Measurements from ENCODE around the gene C16orf96.

C16orf96 gene

DNA sequence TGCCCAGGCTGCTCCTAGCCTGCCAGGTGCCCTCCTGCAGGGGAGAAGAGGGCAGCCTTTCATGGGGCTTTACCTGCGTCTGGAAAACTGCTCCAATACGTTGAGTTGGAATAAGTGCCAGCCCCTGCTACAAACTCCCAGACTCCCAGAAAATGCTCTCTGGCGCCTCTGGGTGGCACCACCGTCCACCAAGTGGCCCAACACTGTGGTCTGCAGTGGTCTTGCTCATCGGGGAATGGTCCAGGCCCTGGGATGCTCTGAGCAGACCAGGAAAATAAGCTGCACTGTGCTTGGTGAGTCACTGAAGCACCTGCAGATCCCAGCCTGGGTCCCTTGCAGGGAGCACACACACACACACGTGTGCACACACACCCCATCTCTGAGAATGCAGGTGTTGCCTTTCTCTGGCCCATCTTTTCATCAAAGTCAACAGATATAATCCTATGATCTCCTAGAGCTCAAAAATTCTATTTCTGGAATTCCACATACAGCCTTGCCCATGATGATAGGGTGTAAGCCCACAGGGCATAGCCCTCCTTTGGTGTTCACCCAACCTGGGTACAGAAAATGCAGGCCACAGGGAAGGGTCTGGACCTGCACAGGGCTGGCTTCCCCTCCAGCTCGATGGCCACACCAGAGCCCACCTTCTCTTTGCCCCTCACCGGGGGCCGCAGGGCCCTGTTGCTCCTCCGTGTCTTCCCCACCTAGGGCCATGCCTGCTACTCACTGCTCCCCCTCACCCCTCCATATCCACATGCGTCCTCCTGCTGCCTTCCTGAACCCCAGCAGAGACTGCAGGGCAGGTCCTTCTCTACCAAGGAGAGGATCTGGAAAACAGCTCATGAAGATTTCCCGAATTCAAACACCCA lies 38.1 kb upstream of the C16orf96 start:
- Histone ChIP-seq H3K27me3 (ENCODE audit: insufficient read depth, low read length, poor library complexity) (no peaks in the 10 kb centered on the region), H3K4me3 (ENCODE audit: low read depth in 1 of 2, low read length in 2 of 2) (no peak overlapping the region), H3K36me3 (ENCODE audit: insufficient read depth, low read length) (0 out of 2 replicates have a peak, but pooled peaks cover 3% of the 10 kb centered on the region), H3K79me2 (ENCODE audit: insufficient read depth, low read length) (no peaks in the 10 kb centered on the region), H2AFZ (ENCODE audit: low read depth, low read length) (no peak overlapping the region), H3K27ac (ENCODE audit: low read length) (no peak overlapping the region), H3K9ac (ENCODE audit: low read depth, low read length) (no peak overlapping the region), H3K9me3 (ENCODE audit: insufficient read depth, low read length, severe bottlenecking) (no peaks in the 10 kb centered on the region), H4K20me1 (ENCODE audit: insufficient read depth, low read length) (no peaks in the 10 kb centered on the region), H3K4me2 (ENCODE audit: insufficient read depth, low read length) (no peak overlapping the region), H3K4me1 (ENCODE audit: insufficient read depth, low read length) (peaks cover 6% of the 10 kb centered on the region)
- DNase-seq (no peak), ATAC-seq (ENCODE audit: insufficient read depth, low read depth) (0 out of 3 replicates have a peak, but pooled peaks have one; percentile 29)
- TF ChIP-seq, protein P1, sequence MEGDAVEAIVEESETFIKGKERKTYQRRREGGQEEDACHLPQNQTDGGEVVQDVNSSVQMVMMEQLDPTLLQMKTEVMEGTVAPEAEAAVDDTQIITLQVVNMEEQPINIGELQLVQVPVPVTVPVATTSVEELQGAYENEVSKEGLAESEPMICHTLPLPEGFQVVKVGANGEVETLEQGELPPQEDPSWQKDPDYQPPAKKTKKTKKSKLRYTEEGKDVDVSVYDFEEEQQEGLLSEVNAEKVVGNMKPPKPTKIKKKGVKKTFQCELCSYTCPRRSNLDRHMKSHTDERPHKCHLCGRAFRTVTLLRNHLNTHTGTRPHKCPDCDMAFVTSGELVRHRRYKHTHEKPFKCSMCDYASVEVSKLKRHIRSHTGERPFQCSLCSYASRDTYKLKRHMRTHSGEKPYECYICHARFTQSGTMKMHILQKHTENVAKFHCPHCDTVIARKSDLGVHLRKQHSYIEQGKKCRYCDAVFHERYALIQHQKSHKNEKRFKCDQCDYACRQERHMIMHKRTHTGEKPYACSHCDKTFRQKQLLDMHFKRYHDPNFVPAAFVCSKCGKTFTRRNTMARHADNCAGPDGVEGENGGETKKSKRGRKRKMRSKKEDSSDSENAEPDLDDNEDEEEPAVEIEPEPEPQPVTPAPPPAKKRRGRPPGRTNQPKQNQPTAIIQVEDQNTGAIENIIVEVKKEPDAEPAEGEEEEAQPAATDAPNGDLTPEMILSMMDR (IDR thresholded peaks at IDR 0.05; ENCODE audit: borderline replicate concordance, extremely low read depth, low read length, poor library complexity, severe bottlenecking): peak; percentile 51
- no peak for TF ChIP-seq EZH2 (IDR thresholded peaks at IDR 0.05; ENCODE audit: borderline replicate concordance, low read depth, low read length, severe bottlenecking)

DNA sequence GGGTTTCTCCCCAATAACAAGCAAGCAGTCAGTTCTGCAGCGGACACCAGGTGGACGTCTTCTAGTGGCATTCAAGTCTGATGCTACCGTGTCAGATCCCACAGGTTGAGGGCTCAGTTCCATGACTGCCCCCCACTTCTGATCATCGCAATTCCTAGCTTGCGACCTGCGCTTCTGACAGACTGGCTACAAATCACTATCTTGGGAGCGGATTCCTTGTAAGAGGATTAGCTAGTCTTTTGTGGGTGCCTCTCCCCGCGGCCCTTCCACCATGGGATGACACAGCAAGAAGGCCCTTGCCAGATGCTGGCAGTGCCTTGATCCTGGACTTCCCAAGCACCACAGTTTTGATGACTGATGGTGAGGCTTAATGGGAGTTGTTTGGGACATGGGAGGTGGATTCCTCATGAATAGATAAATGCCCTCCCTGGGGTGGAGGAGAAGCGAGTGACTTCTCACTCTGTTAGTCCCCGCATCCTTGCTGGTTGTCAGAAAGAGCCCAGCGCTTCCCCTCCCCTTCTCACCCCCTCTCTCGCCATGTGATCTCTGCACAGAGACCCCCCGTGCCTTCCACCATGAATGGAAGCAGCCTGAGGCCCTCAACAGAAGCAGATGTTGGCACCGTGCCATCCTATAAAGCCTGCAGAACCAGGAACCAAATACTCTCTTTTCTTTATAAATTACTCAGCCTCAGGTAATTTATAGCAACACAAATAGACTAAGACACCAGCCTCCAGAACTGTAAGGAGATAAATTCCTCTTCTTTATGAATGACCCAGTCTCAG lies 36.7 kb upstream of the C16orf96 start:
- H3K79me2 ChIP-seq (ENCODE audit: insufficient read depth, low read length): no peaks in the 10 kb centered on the region
- peaks cover 6% of the 10 kb centered on the region for H3K4me1 ChIP-seq (ENCODE audit: insufficient read depth, low read length)
- no peaks in the 10 kb centered on the region for H4K20me1 ChIP-seq (ENCODE audit: insufficient read depth, low read length)
- no peaks in the 10 kb centered on the region for H3K27me3 ChIP-seq (ENCODE audit: insufficient read depth, low read length, poor library complexity)
- ATAC-seq (ENCODE audit: insufficient read depth, low read depth) (no peak), DNase-seq (no peak)
- no peak overlapping the region for H3K27ac ChIP-seq (ENCODE audit: low read length)
- no peaks in the 10 kb centered on the region for H3K36me3 ChIP-seq (ENCODE audit: insufficient read depth, low read length)
- no peak overlapping the region for H2AFZ ChIP-seq (ENCODE audit: low read depth, low read length)
- H3K9me3 ChIP-seq (ENCODE audit: insufficient read depth, low read length, severe bottlenecking): no peaks in the 10 kb centered on the region
- TF ChIP-seq, protein P1 (IDR thresholded peaks at IDR 0.05; ENCODE audit: borderline replicate concordance, extremely low read depth, low read length, poor library complexity, severe bottlenecking): no peak
- TF ChIP-seq EZH2 (IDR thresholded peaks at IDR 0.05; ENCODE audit: borderline replicate concordance, low read depth, low read length, severe bottlenecking): no peak
- H3K4me2 ChIP-seq (ENCODE audit: insufficient read depth, low read length): no peak overlapping the region
- H3K4me3 ChIP-seq (ENCODE audit: low read depth in 1 of 2, low read length in 2 of 2): no peak overlapping the region
- H3K9ac ChIP-seq (ENCODE audit: low read depth, low read length): no peak overlapping the region

DNA sequence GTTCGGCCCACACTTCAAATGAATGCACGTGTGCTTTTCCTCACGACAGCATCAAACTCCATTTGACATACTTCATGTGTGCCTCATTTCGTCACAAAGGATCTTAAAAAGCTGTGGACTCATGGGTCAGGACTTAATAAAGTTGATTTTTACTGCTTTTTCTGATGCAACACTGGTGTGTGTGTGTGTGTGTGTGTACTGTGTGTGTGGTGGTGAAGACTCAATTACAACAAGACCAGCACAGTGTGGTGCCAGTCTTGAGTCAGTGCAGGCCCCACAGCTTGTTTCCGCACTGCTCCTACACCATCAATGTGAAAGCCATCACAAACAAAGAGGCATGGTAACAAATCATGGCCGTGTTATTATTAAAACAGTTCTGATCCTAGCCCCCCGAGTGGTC lies 35.2 kb upstream of the C16orf96 start:
- H2AFZ ChIP-seq (ENCODE audit: low read depth, low read length): no peak overlapping the region
- H3K79me2 ChIP-seq (ENCODE audit: insufficient read depth, low read length): no peaks in the 10 kb centered on the region
- H3K27me3 ChIP-seq (ENCODE audit: insufficient read depth, low read length, poor library complexity): no peaks in the 10 kb centered on the region
- H3K4me3 ChIP-seq (ENCODE audit: low read depth in 1 of 2, low read length in 2 of 2): no peak overlapping the region
- no peak for TF ChIP-seq EZH2 (IDR thresholded peaks at IDR 0.05; ENCODE audit: borderline replicate concordance, low read depth, low read length, severe bottlenecking)
- TF ChIP-seq, protein P1 (IDR thresholded peaks at IDR 0.05; ENCODE audit: borderline replicate concordance, extremely low read depth, low read length, poor library complexity, severe bottlenecking): no peak
- no peak for ATAC-seq (ENCODE audit: insufficient read depth, low read depth)
- H3K4me1 ChIP-seq (ENCODE audit: insufficient read depth, low read length): no peaks in the 10 kb centered on the region
- H3K36me3 ChIP-seq (ENCODE audit: insufficient read depth, low read length): no peaks in the 10 kb centered on the region
- H4K20me1 ChIP-seq (ENCODE audit: insufficient read depth, low read length): no peaks in the 10 kb centered on the region
- H3K9ac ChIP-seq (ENCODE audit: low read depth, low read length): no peak overlapping the region
- no peak overlapping the region for H3K4me2 ChIP-seq (ENCODE audit: insufficient read depth, low read length)
- no peaks in the 10 kb centered on the region for H3K9me3 ChIP-seq (ENCODE audit: insufficient read depth, low read length, severe bottlenecking)
- no peak for DNase-seq
- H3K27ac ChIP-seq (ENCODE audit: low read length): no peak overlapping the region
